GM19452 (cell line): ENCODE results near the gene ASIC3.

Source experiments
- ATAC-seq: cut with Tn5 transposase; IDR thresholded peaks from one replicate; pipeline ENCODE4 v1.9.1; 2021; ENCODE audit not compliant: unreplicated experiment

Gene ASIC3

GRCh38 chr7:151056666-151057505 is 8.6 kb downstream of the ASIC3 start:
- no peak for ATAC-seq

- peak; percentile 8 for ATAC-seq
Observed at GRCh38 chr7:151057506-151057988, 9.2 kb downstream of the ASIC3 start, which contains the start of gene CDK5. TSS of gene CDK5 (minus strand) at chr7:151057897. CDS start at chr7:151057848, 49 bp downstream.

DNA sequence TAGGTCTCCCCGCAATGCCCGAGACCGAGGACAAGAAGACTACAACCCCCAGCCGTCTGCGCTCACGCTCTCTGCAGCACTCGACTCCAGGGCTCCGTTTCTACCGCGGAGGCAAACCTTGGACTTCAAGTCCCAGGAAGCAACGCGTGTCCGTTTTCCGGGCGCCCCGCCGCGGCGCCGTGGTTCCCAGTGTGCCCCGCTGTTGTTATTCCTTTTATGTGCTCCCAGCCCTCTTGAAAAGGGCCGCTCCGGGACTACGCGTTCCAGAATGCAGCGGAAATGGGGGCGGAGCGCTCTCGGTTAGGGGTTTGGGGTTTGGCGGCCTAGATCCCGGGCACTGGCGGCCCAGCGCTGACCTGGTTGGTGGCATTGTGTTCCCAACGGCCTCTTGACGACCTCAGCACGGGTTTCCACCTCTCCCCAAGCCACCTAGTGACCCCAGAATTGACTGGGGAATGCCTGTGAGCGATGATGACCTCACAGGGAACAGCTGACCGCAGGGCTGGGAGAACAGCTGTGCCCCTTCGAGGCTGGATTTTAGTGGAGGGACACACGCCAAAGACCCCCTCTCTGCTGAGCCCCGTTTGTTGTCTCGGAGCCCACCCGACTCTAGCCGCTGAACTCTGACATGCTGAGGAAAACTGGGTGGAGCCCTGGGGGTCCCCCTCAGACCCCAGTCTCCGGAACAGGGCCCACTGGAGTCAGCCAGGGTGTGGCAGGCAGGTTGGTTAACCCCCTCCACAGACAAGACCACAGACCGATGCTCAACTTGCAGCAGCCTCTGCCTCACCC is 9.9 kb downstream of the ASIC3 start:
- peak; percentile 87 for ATAC-seq

DNA sequence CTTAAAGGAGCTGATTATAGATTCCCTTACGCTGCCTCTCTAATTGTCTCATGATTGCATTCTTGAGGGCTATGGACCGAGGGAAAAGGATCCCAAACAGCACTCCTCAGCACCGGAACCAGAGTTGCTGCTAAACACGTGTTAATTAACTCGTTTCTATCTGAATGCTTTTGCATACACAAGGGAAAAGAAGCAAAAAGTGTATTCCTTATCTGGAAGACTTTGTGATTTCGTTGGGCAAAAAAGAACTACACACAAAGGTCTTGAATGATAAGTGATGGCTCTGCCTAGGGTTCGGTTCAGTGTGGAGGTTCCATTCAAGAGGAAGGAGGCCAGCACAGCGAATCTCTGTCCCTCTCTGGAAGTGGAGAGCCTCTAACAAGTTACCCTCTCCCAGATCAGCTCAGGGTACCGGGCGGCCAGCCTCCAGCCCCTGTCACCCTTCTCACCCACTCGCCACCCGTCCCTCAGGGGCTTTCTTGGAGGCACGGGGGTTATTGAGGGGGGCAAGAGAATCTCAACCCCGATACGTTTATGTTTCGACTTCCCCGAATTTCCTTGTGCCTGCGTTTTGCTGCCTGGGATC is 10.5 kb downstream of the ASIC3 start:
- no peak for ATAC-seq

GRCh38 chr7:151059367-151060112 is 11.2 kb downstream of the ASIC3 start, which contains the start of gene SLC4A2:
TSS of gene SLC4A2 (plus strand) at chr7:151059589. CDS start at chr7:151061988, 2,399 bp downstream.
- ATAC-seq: peak; percentile 35

GRCh38 chr7:151060113-151060415 is 11.7 kb downstream of the ASIC3 start:
- no peak for ATAC-seq

- ATAC-seq: no peak
Observed at GRCh38 chr7:151060416-151061212, 12.3 kb downstream of the ASIC3 start.

DNA sequence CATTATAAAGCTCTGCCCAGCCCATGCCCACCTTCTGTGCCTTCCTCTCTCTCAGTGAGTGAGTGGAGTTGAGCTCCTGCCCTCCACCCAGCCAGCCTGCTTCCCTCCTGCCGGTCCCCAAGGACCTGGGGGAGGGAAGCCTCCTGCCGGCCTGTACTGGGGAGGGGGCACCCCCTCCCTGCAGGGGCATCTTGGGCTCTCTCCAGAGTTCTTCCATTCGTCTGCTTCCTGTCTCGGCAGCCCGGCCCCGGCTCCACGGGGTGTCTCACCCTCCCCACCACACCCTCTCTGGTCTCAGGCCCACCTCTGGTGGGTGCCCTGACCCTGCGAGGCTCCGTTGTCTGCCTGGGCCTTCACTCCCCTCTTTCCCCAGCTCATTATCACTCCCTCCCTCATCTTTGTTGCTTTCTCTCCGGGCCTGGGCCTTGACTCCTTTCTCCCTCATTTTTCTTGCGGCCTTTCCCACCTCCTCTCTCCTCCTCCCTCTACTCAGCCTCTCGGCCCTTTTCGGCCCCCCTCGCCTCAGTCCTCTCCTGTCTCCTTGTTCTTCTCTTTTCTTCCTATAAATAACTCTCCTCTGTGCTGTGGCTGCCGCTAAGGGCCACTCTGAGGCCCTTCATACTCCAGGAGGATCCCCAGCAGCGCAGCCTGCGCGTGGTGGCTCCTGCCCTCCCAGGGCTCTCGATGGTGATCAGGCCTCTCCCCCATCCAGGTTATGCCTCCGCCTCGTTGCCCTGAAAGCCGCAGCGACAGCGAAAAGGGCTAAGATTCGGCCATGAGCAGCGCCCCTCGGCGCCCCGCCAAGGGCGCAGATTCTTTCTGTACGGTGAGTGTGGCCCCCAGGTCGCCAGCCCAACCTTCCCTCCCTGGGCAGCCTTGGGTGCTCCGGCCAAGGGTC is 13.1 kb downstream of the ASIC3 start:
- no peak for ATAC-seq

- no peak for ATAC-seq
Observed at GRCh38 chr7:151062111-151062398, 13.7 kb downstream of the ASIC3 start.

- ATAC-seq: no peak
Observed at GRCh38 chr7:151062399-151063211, 14.3 kb downstream of the ASIC3 start.

DNA sequence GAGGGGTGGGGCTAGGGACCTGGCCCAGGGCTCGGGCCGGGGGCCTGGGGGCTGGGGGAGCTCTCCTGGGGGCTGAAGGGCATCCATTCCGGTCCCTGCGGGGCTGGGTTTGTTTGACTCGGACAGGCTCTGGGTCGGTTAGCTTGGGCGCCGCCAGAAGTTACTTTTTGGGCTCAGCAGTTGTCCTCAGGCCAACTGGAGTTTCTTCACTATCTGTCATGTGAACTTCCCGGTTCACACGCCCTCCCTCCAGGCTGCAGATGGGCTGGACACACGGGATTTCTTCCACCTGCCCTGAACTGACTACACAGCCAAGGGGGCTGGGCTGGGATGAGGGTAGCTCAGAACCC is 14.9 kb downstream of the ASIC3 start:
- ATAC-seq: no peak

DNA sequence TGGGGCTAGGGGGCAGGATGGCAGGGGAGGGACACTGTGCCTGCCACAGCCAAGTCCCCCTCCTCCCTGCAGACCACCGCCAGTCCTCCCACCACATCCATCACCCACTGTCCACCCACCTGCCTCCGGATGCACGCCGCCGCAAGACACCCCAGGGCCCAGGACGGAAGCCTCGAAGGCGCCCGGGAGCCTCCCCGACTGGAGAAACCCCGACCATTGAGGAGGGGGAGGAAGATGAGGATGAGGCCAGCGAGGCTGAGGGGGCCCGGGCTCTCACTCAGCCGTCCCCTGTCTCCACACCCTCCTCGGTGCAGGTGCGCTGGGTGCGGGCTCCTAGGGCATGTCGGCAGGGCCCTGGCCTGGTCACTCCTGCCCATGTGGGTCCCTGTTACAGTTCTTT is 16.1 kb downstream of the ASIC3 start:
- no peak for ATAC-seq

DNA sequence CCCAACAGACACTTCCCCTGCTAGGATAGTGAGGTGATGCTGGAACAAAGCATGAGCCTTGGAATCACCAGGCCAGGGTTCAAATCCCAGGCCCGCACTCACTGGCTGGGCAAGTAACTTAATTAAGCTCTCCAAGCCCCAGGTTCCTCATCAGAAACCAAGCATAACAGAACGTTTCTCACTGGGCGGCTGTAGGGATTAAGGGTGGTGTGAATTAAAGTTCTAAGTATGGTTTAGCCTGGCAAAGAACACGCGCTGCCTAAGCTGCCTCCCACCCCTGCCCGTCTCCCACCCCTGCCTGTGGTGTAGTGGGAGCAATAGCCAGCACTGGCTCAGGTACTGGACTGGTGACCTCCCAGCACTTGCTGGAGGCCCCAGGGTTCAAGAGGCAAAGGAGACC is 16.7 kb downstream of the ASIC3 start:
- ATAC-seq: no peak

DNA sequence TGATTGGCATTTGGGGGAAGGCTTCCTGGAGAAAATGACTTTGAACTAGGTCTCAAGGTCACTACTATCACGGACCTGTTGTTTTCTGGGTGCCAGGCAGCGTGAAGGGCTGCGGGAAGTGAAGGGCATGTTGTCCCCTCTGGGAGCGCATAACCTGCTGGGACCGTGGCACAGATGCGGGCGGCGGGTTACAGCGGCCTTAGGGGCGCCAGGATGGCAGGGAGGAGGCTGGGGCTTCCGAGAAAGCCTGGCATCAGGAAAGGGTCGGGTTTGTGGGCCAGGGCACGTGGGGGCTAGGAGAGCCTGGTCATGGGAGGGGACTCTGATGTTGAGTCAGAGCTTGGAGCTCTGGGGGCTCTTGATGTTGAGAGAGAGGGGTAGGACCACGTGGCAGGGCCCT is 17.2 kb downstream of the ASIC3 start:
- ATAC-seq: no peak

DNA sequence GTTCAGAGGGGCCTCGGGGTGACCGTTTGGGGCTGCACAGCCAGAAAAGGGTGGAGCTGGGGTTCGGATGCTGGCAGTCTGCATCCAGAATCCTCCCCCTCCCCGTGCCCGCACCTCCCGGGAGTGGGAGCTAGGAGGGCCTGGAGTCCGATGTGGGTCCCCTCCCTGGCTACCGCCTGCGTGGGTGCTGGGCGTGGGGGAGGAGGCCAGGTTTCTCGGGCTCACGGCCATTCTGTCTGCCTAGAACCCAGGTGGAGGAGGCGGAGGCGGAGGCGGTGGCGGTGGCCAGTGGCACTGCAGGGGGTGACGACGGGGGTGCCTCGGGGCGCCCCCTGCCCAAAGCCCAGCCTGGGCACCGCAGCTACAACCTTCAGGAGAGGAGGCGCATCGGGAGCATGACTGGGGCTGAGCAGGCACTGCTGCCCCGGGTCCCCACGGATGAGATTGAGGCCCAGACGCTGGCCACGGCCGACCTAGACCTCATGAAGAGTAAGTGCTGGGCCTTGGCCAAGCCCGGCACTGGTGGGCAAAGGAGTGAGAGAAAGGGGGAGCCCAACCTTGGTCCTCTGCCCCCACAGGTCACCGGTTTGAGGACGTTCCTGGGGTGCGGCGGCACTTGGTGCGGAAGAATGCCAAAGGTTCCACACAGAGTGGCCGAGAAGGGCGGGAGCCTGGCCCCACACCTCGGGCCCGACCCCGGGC is 18.1 kb downstream of the ASIC3 start:
- ATAC-seq: no peak

DNA sequence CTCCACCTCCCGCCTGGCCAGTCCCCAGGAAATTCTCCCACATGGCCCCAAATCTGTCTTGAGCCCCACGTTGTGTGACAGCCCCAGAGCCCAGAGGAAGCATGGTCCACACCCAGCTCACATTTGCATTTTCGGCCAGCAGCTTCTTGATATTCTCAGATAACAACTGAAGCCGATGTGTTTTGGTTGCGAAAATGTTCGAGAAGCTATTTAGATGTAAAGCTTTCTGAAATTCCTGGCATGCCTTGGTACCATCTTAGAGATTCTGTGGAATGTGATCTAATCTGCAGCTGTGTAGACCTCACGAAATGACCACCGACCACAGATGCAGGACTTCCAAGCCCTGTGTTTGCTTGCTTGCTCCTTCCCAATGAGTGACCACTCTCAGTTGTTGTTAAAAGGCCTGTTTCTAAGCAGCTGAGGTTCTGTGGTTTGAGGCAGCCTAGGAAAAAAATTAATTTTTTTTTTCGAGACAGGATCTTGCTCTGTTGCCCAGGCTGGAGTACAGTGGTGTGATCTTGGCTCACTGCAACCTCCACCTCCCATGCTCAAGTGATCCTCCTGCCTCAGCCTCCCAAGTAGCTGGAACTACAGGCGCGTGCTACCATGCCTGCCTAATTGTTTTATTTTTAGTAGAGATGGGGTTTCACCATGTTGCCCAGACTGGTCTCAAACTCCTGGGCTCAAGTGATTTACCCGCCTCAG is 19.9 kb downstream of the ASIC3 start:
- no peak for ATAC-seq

DNA sequence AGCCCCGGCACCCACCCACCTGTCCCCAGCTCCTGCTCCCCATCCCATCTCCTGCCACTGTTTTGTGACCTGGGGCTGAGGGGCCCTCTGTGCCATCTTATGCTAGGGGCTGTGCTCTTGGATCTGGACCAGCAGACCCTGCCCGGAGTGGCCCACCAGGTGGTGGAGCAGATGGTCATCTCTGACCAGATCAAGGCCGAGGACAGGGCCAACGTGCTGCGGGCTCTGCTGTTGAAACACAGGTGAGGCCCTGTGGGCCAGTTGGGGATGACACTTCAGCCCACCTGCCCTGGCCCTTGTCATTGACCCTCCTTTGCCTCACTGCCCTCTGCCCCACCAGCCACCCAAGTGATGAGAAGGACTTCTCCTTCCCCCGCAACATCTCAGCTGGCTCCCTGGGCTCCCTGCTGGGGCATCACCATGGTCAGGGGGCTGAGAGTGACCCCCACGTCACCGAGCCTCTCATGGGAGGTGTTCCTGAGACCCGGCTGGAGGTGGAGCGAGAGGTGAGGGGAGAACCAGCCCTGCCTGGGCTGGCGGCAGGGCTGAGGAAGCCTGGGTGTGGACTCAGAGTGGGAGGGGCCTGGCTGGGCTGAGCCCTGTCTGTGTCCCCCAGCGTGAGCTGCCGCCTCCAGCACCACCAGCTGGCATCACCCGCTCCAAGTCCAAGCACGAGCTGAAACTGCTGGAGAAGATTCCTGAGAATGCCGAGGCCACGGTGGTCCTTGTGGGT is 21.7 kb downstream of the ASIC3 start:
- ATAC-seq: no peak
